Measurements from ENCODE around the gene NCAPD2. TPM values are rescaled to one million over a fixed set of nuclear protein-coding genes. Genes with fewer than 3 reads are reported as not detected.

Gene NCAPD2
- total and polyA plus RNA-seq, 7 donors, result 9.0 to 89.5 (median 13.3) TPM

DNA sequence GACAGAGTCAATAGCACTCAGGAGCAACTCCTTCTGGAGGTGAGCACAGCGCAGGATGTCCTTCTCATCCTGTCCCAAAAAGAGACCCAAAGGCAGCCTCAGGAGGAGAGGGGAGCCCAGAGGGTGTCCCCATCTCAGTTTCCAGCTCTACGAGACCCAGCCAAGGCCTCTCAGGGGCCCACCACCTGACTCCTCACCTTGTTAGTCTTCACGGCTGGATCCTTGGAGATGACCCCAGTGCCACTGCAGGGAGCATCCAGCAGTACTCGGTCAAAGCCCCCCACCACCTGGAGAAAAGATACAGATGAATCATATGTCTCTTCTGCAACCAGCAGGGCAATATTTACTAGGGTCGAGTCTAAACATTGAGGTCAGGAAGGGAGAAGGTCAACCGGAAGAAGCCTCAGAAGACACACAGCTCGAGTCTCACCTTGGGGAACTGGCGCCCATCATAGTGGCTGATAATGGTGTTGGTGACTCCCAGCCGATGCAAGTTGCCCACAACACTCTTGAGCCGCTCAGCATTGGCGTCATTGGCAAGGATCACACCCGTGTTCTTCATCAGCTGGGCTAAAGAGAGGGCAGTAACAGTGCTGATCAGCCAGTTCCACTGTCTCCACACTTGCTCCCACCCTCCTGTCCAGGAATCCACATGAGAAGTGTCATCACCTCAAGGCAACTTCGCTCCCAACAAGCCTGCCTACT lies 66.8 kb downstream of the NCAPD2 start:
- H3K27ac ChIP-seq, result no peak overlapping the region
- H3K36me3 ChIP-seq, result peaks cover 35 to 70% (median 38%) of the 10 kb centered on the region in 4 donors
- H3K27me3 ChIP-seq, result no peaks in the 10 kb centered on the region
- WGBS, 2 donors, result 89 to 95% methylated on average over 13 of the region's 13 CpGs
- peaks cover 0 to 9% (median 6%) of the 10 kb centered on the region in 4 donors for H3K4me1 ChIP-seq
- no peaks in the 10 kb centered on the region for H3K9me3 ChIP-seq
- TF ChIP-seq POLR2AphosphoS5 (IDR thresholded peaks at IDR 0.05), result no peak
- TF ChIP-seq, protein P1, sequence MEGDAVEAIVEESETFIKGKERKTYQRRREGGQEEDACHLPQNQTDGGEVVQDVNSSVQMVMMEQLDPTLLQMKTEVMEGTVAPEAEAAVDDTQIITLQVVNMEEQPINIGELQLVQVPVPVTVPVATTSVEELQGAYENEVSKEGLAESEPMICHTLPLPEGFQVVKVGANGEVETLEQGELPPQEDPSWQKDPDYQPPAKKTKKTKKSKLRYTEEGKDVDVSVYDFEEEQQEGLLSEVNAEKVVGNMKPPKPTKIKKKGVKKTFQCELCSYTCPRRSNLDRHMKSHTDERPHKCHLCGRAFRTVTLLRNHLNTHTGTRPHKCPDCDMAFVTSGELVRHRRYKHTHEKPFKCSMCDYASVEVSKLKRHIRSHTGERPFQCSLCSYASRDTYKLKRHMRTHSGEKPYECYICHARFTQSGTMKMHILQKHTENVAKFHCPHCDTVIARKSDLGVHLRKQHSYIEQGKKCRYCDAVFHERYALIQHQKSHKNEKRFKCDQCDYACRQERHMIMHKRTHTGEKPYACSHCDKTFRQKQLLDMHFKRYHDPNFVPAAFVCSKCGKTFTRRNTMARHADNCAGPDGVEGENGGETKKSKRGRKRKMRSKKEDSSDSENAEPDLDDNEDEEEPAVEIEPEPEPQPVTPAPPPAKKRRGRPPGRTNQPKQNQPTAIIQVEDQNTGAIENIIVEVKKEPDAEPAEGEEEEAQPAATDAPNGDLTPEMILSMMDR (IDR thresholded peaks at IDR 0.05), result no peak
- TF ChIP-seq POLR2A (IDR thresholded peaks at IDR 0.05), result no peak
- TF ChIP-seq EP300 (IDR thresholded peaks at IDR 0.05), result no peak
- DNase-seq, result no peak
- intact Hi-C loops (cut with DNase I), result no loop called here
- no peak overlapping the region for H3K4me3 ChIP-seq

DNA sequence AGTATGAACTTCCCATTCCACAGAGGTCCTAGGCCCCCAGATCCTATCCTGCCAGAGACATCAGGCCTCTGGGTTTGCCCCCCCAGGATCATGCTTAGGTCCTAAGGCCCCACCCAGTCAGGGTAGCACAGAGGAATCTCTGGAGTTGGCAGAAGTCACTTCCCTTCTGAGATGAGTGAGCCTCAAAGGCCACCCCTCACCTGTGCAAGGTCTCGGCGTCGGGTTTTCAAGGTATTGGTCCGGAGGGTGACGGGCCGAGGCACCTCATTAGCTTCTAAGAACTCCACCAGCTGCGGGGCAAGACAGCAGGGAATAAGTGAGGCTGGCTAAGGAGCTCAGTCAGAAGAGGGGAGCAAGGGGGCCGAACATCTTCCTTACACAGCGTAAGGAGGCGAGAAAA lies 69.0 kb downstream of the NCAPD2 start:
- Histone ChIP-seq H3K4me3 (no peak overlapping the region), H3K4me1 (peaks cover 0 to 14% (median 10%) of the 10 kb centered on the region in 4 donors), H3K27me3 (no peaks in the 10 kb centered on the region), H3K36me3 (peaks cover 41 to 70% (median 45%) of the 10 kb centered on the region in 4 donors), H3K9me3 (no peaks in the 10 kb centered on the region), H3K27ac (no peak overlapping the region)
- no peak for DNase-seq
- TF ChIP-seq POLR2A (IDR thresholded peaks at IDR 0.05) (no peak), EP300 (IDR thresholded peaks at IDR 0.05) (no peak), POLR2AphosphoS5 (IDR thresholded peaks at IDR 0.05) (no peak)
- TF ChIP-seq, protein P1 (IDR thresholded peaks at IDR 0.05), result no peak
- whole genome bisulfite sequencing, 2 donors, result 91 to 97% methylated on average over 10 of the region's 10 CpGs
- intact Hi-C loops (cut with DNase I), result no loop called here

DNA sequence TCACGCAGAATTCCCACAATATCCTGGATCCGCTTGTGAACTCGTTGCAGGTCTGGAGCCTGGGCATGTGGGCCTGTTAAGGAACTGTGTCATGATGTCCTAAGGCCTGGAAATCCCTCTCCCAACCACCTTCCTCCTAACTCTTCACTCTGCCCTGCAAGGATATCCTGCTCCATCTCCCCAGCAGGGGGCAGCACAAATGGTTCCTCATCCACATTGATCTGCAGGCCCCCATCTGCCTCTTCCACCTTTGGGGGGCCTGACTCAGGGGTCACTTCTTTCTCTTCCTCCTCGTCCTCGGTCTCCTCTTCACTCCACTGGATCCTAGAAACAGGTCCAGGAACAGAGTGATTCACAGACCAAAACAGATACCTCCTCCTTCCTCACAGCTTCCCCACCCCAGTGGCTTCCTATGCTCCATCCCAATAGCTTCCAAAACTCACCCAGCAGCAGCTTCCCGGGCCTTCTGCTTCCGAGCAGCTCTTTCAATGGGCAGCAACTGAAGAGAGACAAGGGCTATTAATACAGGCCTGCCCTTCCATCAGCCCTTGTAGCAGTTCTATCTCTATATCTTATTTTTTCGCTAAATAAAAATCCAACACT lies 69.6 kb downstream of the NCAPD2 start:
- Histone ChIP-seq H3K9me3 (no peaks in the 10 kb centered on the region), H3K27me3 (no peaks in the 10 kb centered on the region), H3K4me3 (no peak overlapping the region), H3K27ac (no peak overlapping the region), H3K4me1 (peaks cover 2 to 17% (median 11%) of the 10 kb centered on the region in 4 donors), H3K36me3 (peaks cover 41 to 70% (median 45%) of the 10 kb centered on the region in 4 donors)
- TF ChIP-seq POLR2AphosphoS5 (IDR thresholded peaks at IDR 0.05), result no peak
- TF ChIP-seq, protein P1 (IDR thresholded peaks at IDR 0.05), result peak in 3 of 4 experiments; percentile 64 to 76 (median 70)
- 69 to 77% methylated on average over 8 of the region's 8 CpGs for WGBS, 2 donors
- intact Hi-C loops (cut with DNase I), result no loop called here
- DNase-seq, result no peak

DNA sequence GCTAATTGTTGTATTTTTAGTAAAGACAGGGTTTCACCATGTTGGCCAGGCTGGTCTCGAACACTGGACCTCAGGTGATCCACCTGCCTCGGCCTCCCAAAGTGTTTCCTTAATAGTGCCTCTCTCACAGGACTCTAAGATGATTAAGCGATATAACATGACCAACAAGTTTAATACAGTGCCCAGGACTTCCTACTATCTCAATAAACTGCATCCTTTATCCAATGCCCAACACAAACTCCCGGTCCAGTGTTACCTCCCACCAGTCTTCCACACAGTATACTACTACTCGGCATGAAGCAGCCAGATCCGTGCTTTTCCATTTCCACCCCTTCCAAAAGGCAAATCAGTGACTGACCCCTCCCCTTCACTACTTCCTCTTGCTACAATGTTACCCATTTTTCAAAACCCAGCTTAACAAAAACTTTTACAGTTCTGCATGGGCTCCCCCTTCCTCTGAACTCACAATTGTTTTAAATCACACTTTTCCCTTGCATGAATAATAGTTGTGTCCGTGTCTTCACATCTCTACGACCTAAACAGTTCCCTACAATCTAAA lies 73.3 kb downstream of the NCAPD2 start:
- 35 to 45% methylated on average over 8 of the region's 8 CpGs for WGBS, 2 donors
- peak overlapping the region in 3 of 4 donors; percentile 75 to 92 (median 87) for H3K27ac ChIP-seq
- peaks cover 37 to 65% (median 40%) of the 10 kb centered on the region in 4 donors for H3K36me3 ChIP-seq
- H3K9me3 ChIP-seq, result no peaks in the 10 kb centered on the region
- TF ChIP-seq POLR2A (IDR thresholded peaks at IDR 0.05), result no peak
- peak overlapping the region in 3 of 4 donors; percentile 56 to 72 (median 71) for H3K4me3 ChIP-seq
- H3K27me3 ChIP-seq, result no peaks in the 10 kb centered on the region
- DNase-seq, result no peak
- intact Hi-C loops (cut with DNase I), result loop anchor here (5.0 kb wide), 1 partner anchor 40 kb away; the partner anchor contains the start of gene CHD4
- H3K4me1 ChIP-seq, result peaks cover 2 to 26% (median 17%) of the 10 kb centered on the region in 4 donors

DNA sequence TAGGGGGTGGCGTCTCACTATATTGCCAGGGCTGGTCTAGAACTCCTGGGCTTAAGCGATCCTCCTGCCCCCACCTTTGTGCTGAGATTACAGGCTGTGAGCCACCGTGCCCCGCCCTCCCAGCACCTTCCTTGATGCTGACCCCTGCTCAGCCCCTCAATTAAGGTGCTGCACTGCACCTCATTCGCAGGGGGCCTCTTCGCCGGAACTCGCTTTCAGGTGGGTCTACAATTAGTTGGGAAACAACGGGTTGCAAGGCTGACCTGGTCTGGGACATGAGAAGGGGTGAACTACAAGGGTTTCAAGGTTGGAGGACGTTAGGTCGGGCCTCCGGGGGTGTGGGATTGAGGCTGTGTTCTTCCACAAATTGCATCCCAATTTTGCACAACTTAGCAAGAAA lies 75.4 kb downstream of the NCAPD2 start:
- H3K4me3 ChIP-seq, result no peak overlapping the region
- TF ChIP-seq EP300 (IDR thresholded peaks at IDR 0.05), result no peak

More for the DNA sequence above, 75.4 kb downstream of the NCAPD2 start:
- H3K27ac ChIP-seq, result peak overlapping the region; percentile 75 to 93 (median 90)
- WGBS, 2 donors, result 75 to 87% methylated on average over 12 of the region's 12 CpGs
- intact Hi-C loops (cut with DNase I), result loop anchor here (5.0 kb wide), 1 partner anchor 38 kb away; the partner anchor contains the start of gene CHD4
- H3K4me1 ChIP-seq, result peaks cover 2 to 26% (median 17%) of the 10 kb centered on the region in 4 donors
- peaks cover 40 to 68% (median 48%) of the 10 kb centered on the region in 4 donors for H3K36me3 ChIP-seq
- H3K9me3 ChIP-seq, result no peaks in the 10 kb centered on the region
- no peak for DNase-seq
- no peaks in the 10 kb centered on the region for H3K27me3 ChIP-seq
